Femur (tissue), 1 donor: ENCODE measurements around the gene SOS1.
"Not testable (repeated sequence)": the region's sequence is repeated elsewhere in the genome, so short reads cannot be mapped to it uniquely, and the experiment has no call there.

Source experiments
- DNase-seq: peaks from one replicate; pipeline ENCODE4 v3.0.0-alpha.2; 2017

SOS1 gene

DNA sequence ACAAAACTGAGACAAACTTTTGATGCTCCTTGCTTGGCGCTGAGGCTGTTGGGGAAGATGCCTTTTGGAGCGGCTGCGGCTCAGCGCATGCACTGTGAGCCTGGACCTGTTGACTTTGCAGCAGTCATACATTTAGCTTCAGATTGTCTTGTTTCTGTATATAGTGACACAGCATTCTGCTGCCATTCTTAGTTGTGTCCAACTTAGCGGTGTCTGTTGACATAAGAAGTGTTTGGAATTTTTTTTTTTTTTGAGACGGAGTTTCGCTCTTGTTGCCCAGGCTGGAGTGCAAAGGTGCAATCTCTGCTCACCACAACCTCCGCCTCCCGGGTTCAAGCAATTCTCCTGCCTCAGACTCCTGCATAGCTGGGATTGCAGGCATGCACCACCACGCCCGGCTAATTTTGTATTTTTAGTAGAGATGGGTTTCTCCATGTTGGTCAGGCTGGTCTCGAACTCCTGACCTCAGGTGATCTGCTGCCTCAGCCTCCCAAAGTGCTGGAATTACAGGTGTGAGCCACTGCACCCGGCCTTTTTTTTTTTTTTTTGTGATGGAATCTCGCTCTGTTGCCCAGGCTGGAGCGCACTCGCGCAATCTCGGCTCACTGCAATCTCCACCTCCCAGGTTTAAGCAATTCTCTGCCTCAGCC is 17.5 kb upstream of the SOS1 start:
- not testable (repeated sequence) for DNase-seq

DNA sequence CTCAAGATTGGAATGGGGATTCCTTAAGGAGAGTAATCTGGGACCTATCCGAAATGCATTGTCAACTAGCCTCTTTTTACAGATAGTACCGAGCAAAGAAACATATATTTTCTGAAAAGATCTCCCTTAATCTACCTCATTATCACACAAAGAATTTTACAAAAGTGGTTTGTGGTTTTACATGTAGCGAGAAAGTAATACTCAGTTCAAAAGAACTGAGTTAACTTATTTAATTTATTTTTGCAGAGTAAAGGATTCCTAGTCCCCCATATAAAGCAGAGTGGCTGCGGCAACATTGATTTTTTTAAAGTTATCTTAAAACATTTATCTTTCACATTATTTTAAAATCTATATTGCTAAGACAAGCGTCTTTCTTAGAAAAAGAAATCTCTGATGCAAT is 15.9 kb upstream of the SOS1 start:
- no peak for DNase-seq

DNA sequence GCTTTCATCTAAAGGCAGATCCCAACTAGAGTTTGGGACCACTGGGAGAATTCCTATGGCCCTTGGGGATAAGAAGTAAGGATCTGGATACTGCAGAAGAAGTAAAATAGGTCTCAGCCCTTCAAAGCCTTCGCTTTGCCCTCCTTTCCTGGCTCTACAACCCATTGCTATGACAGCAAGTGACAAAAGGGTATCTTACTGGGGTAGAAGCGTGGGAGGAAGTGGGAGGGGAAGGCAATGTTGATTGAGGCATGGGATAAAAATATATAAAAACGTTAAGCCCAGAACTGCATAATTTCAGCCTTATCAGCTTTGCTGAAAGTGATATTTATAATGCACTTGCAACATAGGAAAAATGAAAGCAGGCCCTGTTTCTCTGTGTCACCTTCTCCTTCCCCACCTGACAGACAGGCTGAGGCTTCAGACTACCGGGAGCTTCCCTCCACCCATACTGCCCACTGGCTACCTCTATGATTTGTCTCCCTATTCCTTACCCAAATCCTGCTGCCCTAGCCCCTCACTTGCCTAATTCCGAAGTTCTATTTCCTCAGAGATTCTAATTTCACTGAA is 14.9 kb upstream of the SOS1 start:
- DNase-seq, result no peak

DNA sequence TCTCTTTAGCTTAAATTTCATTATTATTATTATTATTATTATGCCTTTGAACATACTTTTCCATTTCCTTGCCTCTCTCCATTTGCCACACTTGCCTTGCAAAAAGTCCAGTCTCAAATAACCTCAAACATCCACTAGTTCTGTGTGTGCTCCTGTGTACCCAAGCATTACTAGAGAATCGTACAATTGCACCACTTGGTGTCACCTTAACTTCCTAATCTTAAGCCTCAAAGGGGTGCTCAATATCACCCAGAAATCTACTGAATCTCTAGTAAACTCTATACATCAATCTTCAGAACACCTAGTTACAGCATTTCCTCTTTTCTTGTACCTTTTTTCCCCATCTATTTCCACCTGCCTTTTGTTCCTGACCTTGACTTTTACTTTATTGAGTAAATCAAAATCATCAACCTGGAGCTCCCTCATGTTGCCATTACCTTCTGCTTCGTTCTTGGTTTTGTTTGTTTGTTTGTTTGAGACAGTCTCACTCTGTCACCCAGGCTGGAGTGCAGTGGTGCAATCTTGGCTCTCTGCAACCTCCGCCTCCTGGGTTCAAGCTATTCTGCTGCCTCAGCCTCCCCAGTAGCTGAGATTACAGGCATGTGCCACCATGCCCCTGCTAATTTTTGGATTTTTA is 12.5 kb upstream of the SOS1 start:
- no peak for DNase-seq

DNA sequence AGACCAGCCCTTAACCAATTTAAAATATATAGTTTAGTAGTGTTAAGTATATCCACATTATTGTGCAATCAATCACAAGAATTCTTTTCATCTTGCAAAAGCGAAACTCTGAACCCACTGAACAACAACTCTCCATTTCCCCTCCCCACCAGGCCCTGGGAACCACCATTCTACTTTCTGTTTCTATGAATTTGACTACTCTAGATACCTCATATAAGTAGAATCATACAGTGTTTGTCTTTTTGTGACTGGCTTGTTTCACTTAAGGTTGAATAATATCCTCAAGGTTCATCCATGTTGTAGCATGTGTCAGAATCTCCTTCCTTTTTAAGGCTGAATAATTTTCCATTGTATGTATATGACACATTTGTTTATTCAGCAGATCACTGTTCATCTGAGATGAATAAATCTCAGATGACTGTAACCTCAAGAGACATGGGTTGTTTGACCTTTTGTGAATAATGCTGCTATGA is 8.1 kb upstream of the SOS1 start:
- DNase-seq, result no peak

DNA sequence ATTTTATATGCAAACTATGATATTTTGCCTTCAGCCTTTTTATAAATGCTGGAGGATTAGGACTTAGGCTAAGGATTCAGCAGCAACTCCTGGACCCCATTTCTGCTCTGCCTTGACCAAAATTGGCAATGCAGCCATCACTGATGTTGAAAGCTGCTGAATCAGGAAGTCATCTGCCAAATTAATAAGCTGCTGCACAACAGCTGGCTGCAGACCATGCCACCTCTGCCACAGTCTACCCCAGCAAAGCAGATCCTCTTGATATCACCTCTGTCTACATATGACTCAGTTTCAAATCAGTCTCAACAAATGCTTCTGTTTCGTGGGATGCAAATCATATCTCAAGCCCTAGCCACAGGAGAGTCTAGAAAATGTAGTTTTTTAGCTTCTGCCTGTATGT is 7.1 kb upstream of the SOS1 start:
- no peak for DNase-seq

DNA sequence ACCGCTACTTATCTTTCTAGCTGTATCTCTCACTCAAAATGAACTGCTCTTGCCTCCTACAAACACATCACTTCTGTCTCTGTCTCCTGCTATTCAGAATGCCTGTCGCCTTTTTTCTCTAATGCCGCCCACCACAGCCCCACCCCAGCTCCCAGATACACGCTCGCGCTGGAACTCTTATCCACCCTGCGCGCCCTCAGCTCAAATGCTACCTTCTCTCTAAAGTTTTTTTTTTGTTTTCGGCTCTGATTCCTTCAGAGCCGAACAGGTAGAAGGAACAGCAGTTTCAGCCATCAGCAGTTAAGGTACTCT is 3.9 kb upstream of the SOS1 start:
- no peak for DNase-seq

DNA sequence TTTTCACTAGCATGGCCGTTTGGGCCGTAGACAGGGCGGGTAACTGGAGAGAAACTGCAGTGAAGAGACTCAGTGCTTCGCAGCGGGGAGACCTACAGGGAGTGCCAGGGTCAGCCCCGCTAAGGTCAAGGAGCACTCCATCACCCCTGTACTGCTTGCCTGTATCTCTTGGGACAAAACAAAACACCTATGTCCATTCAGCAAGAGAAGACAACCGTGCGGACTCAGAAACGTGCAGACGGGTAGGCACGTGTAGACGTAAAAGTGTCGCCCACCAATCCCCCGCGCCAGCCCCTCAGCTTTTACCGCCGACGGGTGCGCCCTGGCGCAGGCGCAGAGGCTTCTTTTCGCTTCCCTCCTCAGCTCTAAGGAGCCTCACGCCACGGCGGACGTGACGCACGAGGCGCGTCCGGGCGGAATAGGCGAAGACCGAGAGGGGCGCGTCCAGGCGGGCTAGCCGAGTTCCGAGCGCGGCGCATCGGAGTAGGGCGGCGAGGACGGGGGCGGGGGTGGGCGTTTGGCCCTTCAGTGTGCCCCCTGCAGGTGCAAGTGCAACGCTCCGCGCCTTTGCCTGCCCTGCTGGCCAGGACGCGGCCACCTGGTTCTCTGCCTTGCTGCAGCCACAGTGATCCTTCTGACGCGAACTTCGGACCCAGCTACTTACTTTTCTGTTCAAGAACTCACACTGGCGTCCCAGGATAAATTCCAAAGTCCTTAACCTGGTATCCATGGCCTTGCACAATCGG is 3.3 kb upstream of the SOS1 start:
- peak; percentile 98 for DNase-seq

DNA sequence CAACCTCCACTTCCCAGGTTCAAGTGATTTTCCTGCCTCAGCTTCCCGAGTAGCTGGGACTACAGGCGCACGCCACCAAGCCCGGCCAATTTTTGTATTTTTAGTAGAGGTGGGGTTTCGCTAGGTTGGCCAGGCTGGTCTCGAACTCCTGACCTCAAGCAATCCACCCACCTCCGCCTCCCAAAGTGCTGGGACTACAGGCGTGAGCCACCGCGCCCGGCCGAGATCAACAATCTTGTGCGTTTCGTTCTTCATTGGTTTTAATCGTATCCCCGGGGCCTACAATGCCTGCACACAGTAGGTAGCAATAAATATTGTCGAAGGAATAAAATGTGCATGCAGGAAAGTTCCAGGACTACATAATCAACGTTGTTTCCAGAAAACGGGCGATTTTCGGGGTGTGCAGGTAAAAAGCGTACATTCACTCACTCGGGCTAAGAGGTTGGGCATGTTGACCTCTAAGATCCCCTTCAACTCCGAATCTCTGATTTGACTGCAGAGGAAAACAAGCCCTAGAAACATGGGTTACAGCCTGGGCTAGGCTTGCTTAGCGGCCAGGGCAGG is 2.7 kb upstream of the SOS1 start:
- no peak for DNase-seq

DNA sequence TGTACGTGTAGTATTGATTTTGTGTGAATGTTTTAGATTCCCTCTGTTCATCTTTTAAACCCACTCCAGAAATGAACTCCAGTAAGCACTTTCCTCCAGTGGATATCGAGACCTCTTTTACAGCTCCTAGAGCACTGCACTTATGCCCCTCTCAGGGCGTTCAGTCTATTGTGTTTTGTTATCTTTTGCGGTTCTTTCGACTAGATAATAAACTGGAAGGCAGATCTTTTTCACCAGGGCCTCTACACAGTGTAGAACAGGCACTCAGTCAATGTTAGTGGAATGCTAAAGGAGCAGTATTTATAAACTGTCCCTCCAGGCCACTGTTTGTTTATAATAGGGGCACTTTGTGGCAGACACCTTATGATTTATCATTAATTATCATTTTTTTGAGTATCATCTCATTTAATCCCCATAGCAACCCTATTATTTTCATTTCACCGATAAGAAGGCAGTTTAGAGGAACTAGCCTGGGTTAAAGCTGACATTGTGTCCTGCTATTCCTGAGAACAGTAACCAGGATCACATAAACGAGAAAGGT is 742 bp upstream of the SOS1 start:
- no peak for DNase-seq

DNA sequence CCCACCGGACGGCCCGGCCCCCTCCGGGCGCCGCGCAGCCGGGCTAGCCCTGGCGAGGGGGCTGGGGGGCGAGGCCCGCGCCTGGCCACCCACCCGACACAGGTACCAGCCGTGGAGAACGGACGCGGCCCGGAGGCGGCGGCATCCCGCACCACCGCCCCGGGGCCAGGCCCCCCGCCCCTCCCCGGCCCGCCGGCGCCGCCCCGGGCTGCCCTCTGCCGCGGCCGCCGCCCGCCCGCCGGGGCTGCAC is 405 bp downstream of the SOS1 start:
- DNase-seq, result no peak

DNA sequence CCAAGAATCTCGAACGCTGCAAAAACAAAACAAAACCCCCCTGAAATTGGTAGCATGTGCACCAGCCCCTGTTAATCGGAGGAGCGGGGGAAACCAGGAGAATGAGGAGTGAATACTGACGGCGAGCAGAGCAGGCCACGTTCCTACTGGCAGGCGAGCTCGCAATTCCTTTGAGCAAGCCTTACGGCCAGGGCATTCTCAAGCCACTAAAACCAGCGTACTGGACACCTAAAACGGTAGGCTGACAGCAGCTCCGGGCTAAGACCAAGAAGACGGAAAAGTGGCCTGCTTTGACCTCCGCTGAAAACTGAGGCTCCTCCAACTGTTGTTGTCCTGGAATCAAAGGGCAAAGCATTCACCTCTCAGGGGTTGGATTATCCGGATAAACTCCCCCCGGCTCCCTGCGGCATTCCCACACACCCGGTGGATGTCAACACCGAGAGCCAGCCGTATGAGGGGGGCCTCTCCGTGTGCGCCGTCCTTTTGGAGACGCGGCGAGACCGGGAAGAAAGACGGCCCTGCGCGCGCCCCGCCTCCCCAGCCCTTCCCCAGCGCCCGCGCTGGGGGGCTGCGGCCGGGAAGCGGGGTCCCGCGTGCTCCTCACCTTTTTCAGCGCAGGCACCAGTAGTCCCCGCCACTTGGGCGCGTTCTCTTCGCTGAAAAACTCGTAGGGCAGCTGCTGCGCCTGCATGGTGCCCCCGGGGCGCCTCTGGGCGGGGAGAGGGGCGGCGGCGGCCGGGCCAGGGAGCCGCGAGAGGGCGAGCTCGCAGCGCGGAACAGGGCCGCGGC is 925 bp downstream of the SOS1 start:
- DNase-seq, result peak; percentile 64

DNA sequence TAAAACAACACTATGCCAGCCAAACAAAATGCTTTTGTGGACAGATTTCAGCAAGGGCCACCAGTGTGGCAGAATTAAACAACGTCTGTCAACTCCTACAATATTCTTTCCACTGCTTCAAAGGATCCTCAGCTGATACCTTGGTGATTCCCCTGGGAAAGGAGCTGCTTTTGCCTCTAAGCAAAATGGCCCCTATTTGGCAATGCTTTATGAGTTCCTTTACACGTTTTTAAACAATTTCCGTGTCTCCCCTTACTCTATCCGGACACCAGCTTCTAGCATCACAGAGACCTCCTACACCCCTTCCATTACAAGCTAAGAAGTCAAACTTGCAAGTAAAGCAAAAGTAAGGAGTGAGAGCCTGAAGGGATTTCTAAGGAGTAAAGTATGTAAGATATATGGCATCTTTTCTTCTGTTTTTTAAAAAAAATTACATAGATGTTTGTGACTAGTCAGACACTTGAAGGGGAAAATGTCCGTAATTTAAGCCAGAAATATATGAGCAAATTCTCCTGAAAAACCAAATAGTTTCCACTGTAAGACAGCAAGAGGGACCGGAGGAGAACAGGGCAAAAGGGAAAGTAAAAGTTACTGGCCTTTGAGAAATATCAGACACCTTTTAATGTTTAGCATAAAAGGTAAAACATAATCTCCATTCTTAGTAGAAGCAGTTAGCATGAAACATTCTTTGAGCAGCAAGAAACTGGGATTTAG is 1.9 kb downstream of the SOS1 start:
- DNase-seq, result no peak

DNA sequence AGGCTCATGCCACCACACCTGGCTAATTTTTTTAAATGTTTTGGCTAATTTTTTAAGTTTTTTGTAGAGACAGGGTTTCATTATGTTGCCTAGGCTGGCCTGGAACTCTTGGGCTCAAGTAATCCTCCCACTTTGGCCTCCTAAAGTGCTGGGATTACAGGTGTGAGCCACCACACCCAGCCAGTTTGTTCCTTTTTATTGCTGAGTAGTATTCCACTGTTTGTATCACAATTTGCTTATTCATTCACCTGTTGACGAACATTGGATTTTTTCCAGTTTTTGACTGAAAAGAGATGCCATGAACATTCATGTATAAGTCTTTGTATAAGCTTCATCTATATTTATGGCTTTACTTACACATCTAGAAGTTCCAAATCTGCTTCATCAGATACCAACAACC is 5.3 kb downstream of the SOS1 start:
- DNase-seq, result no peak

DNA sequence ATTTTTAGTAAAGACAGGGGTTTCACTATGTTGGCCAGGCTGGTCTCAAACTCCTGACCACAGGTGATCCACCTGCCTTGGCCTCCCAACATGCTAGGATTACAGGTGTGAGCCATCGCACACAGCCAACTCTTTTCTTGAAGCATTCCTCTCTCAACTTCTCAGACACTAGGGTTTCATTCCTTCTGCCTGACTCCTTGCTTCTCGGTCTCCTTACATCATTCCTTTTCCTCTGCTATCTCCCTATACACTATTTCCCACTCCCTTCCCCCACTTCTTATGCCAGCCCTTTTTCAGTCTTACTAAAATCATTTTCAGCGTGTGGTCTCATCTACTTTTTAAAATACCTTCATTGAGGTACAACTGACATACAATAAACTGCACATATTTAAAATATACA is 6.1 kb downstream of the SOS1 start:
- DNase-seq, result no peak

DNA sequence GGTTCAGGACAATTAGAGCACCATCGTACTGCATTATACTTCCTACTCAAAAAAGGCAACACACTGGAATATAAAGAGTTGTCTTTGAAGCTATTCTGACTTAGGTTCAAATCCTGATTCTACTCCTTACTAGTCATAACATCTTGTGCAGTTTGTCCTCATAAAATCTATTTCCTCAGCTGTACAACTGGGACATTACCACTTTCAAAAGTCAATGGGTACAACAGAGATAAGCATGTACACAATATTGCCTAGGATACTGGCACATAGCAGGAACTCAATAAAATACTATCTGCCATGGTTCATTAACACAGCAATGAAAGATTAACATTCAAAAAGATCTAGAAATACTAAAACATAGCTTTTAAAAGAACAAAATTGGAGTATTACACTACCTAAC is 11.3 kb downstream of the SOS1 start:
- DNase-seq, result no peak

DNA sequence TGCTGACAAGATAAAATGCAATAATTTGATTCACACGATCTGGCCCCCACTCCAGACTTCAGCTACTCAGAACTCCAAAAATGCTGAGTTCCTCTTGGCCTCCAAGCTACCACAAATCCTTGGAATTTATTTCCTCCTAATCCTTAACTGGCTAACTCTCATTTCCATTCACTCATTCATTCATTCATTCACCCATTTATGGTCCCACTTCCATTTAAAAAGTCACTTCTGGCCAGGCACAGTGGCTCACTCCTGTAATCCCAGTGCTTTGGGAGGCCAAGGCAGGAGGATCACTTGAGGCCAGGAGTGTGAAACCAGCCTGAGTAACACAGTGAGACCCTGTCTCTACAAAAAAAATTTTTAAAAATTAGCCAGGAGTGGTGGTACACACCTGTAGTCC is 12.5 kb downstream of the SOS1 start:
- no peak for DNase-seq

DNA sequence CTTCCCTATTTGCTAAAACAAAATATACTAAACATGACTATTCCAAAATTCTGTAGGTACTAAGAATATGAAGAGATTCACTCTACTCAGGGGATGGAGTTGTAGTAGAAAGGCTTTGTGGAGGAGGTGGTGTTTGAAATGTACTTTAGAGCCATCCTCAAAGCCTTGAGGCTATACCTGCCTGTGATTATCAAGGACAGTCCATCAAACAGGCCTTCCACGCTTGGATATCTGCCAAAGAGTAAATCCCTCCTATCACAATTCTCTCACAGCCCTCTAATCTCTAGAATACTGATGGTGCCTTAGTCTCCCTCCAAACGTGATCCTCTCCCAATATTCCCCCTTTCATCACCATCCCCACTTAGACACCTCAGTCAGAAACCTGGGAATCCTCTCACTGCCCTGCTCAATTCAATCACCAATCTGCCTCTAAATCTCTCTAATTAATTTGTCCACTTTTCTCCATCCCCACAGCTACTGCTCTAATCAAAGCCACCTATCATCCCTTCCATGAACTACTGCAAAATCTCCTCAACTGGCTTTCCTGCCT is 13.1 kb downstream of the SOS1 start:
- no peak for DNase-seq

DNA sequence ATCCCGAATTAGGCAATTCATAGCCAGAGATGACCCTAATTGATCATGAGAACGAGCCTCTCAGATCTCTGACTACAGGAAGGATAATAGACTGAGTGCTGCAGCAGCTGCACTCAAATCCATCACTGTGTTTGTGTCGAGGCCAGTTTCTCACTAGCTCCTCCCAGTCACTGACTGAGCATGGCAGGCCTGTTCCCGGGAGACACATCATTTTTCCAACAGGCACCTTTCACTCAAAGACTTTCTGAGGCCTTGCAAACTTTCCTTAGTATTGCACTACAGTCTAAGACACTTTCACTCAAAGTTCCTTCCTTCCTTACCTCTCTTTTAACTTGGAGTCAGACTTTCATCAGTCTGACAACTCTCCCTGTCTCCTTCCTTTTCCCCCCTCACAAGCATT is 13.7 kb downstream of the SOS1 start:
- no peak for DNase-seq

DNA sequence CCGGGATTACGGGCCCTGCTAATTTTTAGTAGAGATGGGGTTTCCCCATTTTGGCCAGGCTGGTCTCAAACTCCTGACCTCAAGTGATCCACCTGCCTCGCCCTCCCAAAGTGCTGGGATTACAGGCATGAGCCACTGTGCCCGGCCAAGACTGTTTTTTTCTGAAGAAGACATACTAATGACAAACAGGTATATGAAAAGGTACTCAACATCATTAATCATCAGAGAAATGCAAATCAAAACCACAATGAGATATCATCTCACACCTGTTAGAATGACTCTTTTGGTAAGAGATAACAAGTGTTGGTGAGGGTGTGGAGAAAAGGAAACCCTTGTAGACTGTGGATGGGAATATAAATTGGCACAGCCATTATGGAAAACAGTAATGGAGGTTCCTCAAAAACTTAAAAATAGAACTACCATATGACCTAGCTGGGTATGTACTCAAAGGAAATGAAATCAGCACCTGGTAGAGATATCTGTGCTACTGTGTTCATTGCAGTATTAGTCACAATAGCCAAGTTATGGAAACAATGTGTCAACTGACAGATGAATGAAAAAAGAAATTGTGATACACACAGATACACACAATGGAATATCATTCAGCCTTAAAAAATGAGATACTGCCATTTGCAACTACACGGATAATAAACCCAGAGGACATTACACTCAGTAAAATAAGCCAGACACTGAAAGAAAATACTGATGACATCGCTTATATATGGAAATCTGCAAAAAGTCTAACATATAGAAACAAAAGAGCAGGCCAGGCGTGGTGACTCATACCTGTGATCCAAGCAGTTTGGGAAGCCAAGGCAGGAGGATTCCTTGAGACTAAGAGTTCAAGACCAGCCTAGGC is 20.8 kb downstream of the SOS1 start:
- no peak for DNase-seq

DNA sequence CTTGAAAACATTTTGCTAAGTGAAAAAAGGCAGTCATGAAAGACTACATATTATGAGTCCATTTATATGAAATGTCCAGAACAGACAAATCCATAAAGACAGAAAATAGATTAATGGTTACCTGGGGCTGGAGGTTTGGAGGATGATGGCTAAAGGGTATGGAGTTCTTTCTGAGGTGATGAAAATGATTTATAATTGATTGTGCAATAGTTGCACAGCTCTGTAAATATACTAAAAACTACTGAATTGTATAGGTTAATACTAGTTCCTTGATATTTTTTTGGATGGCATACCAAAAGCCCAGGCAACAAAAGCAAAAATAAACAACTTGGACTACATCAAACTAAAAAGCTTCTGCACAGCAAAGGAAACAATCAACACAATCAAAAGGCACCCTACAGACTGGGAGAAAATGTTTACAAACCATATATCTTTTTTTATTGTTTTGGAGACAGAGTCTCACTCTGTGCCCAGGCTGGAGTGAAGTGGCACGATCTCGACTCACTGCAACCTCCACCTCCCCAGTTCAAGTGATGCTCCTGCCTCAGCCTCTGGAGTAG is 21.5 kb downstream of the SOS1 start:
- no peak for DNase-seq
